Mammary epithelial cell (primary cell): ENCODE data around the gene FKRP.
"Not testable (repeated sequence)": the region's sequence is repeated elsewhere in the genome, so short reads cannot be mapped to it uniquely, and the experiment has no call there.

Experiments
- EZH2 ChIP-seq: IDR thresholded peaks from 2 replicates; pipeline ENCODE4 v1.6.1; 2012; ENCODE audit warnings: low read length, inconsistent platforms, borderline replicate concordance
- TF ChIP-seq, protein P1 (sequence below), 2 donors: IDR thresholded peaks in 1 of 2; conservative IDR thresholded peaks in 1 of 2; 2 replicates each; pipeline ENCODE4 v1.5.1; 2011 to 2012; ENCODE audit warnings: inconsistent platforms in 2 of 2, low read length in 2 of 2, mild to moderate bottlenecking in 2 of 2, control low read depth in 1 of 2, low read depth in 1 of 2; ENCODE audit not compliant: insufficient read depth in 1 of 2; ENCODE audit errors: extremely low read depth in 1 of 2

DNA sequence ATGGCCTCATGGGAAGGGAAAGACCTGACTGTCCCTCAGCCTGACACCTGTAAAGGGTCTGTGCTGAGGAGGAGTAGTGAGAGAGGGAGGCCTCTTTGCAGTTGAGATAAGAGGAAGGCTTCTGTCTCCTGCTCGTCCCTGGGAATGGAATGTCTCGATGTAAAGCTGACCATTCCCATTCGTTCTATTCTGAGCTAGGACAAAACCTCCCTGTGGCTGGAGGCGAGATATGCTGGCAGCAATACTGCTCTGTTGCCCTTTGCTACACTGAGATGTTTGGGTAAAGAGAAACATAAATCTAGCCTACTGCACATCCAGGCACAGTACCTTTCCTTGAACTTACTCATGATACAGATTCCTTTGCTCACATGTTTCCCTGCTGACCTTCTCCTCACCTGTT, 22.9 kb downstream of the FKRP start:
- TF ChIP-seq EZH2, result not testable (repeated sequence)
- TF ChIP-seq, protein P1, sequence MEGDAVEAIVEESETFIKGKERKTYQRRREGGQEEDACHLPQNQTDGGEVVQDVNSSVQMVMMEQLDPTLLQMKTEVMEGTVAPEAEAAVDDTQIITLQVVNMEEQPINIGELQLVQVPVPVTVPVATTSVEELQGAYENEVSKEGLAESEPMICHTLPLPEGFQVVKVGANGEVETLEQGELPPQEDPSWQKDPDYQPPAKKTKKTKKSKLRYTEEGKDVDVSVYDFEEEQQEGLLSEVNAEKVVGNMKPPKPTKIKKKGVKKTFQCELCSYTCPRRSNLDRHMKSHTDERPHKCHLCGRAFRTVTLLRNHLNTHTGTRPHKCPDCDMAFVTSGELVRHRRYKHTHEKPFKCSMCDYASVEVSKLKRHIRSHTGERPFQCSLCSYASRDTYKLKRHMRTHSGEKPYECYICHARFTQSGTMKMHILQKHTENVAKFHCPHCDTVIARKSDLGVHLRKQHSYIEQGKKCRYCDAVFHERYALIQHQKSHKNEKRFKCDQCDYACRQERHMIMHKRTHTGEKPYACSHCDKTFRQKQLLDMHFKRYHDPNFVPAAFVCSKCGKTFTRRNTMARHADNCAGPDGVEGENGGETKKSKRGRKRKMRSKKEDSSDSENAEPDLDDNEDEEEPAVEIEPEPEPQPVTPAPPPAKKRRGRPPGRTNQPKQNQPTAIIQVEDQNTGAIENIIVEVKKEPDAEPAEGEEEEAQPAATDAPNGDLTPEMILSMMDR (conservative IDR thresholded peaks at IDR 0.05 in 1 of 2, IDR thresholded peaks at IDR 0.05 in 1 of 2; ENCODE audit: extremely low read depth in 1 of 2, insufficient read depth in 1 of 2, low read depth in 1 of 2, low read length in 2 of 2), result not testable (repeated sequence)
